ENCODE data around the gene SPOCD1.

Gene SPOCD1

GRCh38 chr1:31815752-31816500, at the start of gene SPOCD1:
TSS of gene SPOCD1 (minus strand) at chr1:31816022. CDS start at chr1:31815333, 689 bp downstream.
- DNase-seq: no peak

- no peak for DNase-seq
Observed at GRCh38 chr1:31862071-31862470, 46.2 kb upstream of the SPOCD1 start.

GRCh38 chr1:31861346-31861745, 45.5 kb upstream of the SPOCD1 start:
- DNase-seq: no peak

GRCh38 chr1:31860581-31860980, 44.8 kb upstream of the SPOCD1 start:
- DNase-seq: no peak

DNA sequence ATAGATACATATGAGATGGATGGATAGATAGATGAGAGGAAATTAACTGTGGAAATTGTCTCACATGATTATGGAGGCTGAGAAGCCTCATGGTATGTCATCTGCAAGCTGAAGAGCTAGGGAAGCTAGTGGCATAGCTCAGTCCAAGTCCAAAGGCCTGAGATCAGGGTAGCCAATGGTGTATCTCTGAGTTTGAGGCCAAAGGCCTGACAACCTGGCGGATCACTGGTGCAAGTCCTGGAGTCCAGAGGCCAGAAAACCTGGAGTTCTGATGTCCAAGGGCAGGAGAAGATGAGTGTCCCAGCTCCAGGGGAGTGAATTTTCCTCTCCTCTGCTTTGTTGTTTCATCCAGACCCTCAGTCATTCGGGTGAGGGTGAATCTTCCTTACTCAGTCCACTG, 43.9 kb upstream of the SPOCD1 start:
- no peak for DNase-seq

- DNase-seq: no peak
Observed at GRCh38 chr1:31859044-31859443, 43.2 kb upstream of the SPOCD1 start.

- no peak for DNase-seq
Observed at GRCh38 chr1:31857863-31858262, 42.0 kb upstream of the SPOCD1 start.

DNA sequence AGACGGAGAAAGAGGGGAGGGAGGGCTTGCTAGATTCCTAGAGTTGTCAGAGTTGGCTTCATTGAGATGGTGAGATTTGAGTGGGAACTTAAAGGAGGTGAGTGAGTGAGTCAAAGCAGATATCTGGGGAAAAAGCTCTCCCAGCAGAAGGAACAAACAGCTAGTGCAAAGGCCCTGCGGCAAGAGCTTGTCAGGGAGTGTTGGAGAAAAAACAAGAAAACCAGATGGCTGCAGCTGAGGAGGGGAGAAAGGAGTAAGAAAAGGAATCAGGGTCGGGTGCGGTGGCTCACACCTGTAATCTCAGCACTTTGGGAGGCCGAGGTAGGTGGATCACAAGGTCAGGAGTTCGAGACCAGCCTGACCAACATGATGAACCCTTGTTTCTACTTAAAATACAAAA, 40.3 kb upstream of the SPOCD1 start:
- DNase-seq: no peak

DNA sequence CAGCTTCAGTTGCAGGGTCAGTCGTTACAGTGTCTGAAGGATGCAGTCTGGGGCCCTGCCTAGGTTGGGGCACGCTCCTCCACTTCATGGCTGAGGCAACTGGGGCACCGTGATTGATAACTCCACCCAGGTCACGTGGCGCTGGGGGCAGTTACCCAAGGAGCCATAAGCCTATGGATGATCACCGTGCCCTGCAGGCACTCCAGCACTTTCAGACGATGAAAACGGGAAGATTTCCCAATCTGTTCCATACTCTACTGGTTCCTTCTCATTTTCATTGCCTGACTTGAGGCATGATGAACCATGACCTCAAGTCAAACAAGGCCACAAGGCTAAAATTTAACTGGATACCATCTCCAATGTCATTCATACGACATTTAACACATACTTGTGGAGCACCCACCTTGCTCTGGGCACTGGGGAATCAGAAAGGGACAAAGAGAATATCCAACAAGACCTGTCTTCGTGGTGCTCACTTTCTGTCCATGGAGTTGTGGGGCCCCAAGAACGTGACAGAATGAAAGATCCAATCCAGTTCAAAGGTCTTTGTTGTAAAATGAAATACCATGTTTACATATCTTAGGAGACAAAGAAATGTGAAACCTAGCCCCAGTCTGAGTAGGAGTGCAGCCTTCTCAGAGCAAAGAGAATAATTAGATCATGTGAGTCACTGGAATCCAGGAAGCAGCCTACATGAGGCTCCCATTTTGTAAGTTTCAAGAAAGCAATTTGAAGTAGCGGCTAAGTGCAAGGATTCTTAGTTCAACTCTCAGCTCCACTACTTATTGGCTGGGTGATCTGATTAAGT, 39.4 kb upstream of the SPOCD1 start:
- DNase-seq: no peak

GRCh38 chr1:31849653-31850052, 33.8 kb upstream of the SPOCD1 start:
- no peak for DNase-seq

DNA sequence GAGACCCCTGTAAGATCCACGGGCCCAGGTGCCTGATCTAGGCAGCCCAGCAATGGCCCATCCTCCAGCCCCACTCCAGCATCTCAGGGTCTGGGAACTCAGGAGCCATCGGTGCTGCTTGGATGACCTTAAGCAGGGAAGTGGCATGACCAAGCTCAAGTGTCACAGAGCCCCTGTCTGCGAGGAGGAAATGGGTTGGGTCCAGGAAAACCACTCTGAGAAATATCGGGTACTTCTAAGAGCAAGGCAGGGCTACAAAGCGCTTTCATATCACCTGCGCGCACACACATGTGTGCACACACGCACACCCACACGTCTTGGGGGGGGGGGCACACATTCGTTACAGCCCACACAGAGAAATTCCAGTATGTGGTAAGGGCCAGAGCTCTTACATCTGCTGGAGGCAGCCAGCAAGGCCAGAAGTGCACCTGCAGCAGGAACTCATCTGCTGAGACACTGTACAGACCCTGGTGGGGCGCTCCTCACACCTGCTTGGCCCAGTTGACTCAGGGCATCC, 32.6 kb upstream of the SPOCD1 start:
- no peak for DNase-seq

- no peak for DNase-seq
Observed at GRCh38 chr1:31846484-31846883, 30.7 kb upstream of the SPOCD1 start.

GRCh38 chr1:31843506-31843905, 27.7 kb upstream of the SPOCD1 start:
- no peak for DNase-seq

DNA sequence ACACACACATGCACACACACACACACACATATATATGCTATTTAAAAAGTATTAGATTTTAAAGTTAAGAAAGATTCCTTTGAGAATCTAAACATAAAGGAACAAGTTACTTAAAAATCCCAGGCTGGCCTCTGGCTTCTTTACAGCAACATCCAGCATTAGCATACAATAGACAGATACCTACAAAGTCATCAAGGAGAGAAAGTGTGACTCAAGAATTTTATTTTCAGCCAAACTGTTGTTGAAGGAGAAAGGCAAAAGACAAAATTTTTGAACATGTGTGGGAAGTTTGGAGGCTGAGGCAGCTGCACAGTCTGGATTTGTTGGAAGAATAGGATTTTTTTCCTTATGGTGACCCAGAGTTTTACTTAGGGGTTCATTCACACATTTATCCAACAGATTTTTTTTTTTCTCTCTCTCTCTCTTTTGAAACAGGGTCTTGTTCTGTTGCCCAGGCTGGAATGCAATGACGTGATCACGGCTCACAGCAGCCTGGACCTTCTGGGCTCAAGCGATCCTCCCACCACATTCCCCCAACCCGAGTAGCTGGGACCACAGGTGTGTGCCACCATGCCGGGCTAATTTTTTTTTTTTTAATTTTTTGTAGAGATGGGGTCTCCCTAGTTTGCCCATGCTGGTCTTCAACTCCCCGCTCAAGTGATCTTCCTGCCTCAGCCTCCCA, 24.0 kb upstream of the SPOCD1 start:
- no peak for DNase-seq

GRCh38 chr1:31837451-31838158, 21.8 kb upstream of the SPOCD1 start:
- DNase-seq: no peak

DNA sequence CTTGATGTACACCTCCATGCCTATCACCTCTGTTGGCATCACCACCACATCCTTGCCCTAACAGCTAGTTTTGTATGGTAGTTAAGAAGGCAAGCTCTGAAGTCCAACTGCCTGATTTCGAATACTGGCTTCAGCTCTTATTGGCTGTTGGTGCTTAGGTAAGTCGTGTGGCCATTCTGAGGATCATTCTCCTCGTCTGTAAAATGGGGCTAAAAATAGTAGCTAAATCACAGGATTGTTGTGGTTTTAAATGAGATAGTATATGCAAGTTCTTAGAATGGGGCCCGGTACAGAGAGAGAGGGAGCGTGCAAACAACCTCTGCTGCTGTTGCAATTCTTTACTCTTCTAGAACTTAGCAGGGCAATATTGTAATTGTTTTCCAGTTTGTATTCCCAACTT, 20.8 kb upstream of the SPOCD1 start:
- no peak for DNase-seq

DNA sequence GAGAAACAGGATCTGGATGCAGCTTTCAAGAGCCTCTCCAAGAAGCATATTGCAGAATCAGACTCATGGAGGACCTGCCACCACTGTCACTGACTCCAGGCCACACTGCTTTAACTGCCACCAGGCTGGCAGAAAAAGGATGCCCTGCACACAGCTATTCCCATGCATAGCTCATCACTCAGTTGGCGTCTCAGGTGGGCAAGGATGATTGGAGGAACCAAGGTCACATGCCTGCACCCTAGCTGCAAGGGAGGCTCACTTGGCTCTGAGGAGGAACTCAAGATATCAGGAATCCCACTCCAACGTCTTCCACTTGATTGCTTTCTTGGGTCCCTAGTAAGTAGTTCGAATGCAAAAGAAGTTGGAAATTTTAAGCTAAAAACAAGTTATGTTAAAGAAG, 19.6 kb upstream of the SPOCD1 start:
- DNase-seq: no peak

DNA sequence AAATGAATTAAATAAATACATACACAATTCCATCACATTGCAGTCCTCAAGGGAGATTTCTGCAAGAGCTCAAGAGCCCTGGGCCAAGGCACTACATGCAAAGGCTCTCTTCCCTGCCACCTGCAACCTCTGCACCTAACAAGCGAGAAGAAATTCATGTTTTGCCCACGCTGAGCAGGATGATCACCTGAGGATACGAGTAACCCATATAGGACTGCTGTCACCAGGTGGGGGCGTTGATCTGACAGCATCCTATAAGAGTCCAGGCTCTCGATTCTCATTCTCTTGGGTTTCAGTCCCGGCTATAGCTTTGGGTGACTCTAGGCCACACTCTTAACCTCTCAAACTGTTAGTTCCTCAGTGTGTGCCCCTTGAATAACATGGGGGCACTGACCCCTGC, 18.7 kb upstream of the SPOCD1 start:
- DNase-seq: no peak

DNA sequence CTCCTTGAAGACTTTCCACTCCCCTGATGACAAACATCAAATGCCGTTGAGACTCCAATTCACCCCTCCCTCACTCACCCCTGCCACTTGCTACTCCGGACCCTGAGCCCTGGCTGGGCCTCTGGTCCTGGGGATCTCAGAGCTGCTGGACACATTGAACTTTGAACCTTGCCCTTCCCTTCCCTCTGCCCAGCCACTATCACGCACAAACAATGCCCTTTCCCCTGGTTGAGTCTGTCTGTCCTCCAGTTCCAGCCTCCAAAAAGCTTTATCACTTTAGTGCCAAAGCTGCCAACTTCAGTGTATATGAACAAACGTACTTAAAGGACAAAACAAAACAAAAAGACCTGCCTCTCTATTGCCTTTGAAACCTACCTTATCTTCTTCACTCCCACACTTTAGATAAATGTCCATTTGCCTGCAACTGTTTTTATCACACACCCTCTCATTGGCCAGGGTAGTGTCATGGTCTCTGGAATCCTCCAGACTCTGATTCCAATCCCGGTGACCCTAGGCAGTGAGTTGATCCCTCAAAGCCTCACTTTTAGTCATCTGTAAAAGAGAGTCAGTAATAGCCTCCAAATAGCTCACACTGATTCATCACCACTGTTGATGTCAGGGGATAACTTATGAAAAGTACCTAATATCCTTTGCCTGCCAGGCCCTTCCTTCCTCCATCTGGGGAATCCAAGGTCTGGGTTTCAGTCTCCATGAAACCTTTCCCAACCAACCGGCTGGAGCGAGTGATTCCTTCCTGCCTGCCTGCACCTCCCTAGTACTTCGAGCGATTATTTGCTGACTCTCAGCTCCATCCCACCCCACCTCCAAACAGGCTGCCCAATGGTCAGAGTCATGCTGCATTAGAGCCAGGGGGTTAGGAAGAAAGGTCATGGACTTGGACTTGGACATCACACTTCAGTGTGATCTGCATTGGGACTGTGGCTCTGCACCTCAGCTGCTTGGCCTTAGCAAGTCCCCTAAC, 15.9 kb upstream of the SPOCD1 start:
- DNase-seq: no peak

DNA sequence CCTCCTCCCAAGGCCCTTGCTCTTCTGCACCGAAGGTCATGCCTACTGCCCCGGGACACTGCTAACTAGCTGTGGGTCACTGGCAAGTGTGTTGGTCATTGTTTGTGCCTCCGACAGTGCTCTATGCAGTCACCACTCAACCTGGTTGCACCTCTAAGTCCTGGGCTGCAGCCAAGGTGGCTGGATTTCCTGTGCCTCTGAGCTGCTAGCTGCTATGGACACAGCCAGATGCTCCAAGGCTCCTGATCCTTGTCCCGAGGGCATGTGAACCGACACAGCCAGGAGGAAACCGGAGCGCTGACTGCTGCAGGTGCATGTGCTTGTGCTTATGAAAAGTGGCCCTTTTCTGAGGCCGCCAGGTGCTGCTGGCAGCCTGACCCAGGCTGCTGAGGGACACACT, 14.7 kb upstream of the SPOCD1 start:
- DNase-seq: no peak

DNA sequence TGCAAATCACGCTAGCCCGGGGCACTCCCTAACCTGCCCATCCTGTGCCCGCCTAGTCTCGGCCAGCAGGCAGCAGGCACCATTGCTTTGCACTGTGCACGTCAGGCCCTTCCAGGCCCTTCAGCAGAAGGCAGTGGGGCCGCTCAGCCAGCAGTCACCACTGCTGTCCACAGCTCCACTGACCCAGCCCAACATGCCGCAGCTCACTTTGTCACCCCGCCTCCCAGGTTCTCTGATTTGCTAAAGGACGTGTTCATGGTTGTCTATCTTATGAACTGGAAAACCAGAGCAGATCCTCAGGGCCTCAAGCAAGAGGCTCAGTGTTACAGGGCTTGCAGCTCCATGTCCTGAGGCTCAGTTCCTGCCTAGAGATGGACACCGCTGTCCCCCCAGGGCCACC, 14.2 kb upstream of the SPOCD1 start:
- DNase-seq: no peak

All from NCI-H2081 treated with DMSO at 0.1 percent for 48 hours (cell line).